ENCODE data around the gene ZNF492. TPM values are rescaled to one million over a fixed set of nuclear protein-coding genes. Genes with fewer than 3 reads are reported as not detected.

Gene ZNF492
- total and polyA plus RNA-seq, 9 of the 15 experiments (the other 6 are each of a cell fraction or from before 2014, with no cell fraction given): 0.01 to 0.22 (median 0.08) TPM; not detected in 1

DNA sequence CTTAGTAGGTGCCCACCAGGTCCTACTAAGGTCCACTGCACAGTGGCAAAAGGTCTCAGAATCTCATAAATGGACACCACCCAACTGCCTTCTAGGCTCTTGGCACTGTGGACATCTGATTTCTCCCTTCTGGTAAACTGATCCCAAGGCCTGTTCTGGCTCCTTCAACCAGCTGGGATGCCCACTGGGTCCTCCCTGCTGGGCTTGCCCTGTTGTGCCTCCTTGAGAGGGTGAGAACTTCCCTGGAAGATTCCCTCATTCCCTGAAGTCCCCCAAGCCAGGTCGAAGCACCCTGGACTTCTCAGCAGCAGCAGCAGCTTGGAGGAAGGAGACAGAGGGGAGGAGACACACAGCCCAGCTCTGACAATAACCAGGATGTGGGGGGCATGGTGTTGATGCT, 6.6 kb upstream of the ZNF492 start:
- no peak overlapping the region for H3K9ac ChIP-seq (ENCODE audit: insufficient read depth in 1 of 2, low read depth in 2 of 2, low read length in 2 of 2)
- no peak overlapping the region for H3K27ac ChIP-seq (ENCODE audit: extremely low read depth, low read depth, low read length)
- ChIA-PET CTCF (ENCODE audit: low intra/inter-chr PET ratio) (no interaction called here), POLR2A (no interaction called here)
- no peaks in the 10 kb centered on the region for H3K36me3 ChIP-seq (ENCODE audit: control insufficient read depth, insufficient read depth, low read length)
- BruUV-seq (replicated peaks): no TSS peak
- FAIRE-seq: no peak
- no peak overlapping the region for H2AFZ ChIP-seq (ENCODE audit: low read depth, low read length)
- no peaks in the 10 kb centered on the region for H3K9me3 ChIP-seq (replicated peaks; ENCODE audit: control insufficient read depth, insufficient read depth, low read depth, low read length)
- H3K79me2 ChIP-seq (ENCODE audit: control insufficient read depth, insufficient read depth, low read length): no peaks in the 10 kb centered on the region
- no peak for ATAC-seq
- DNase-seq (ENCODE audit: extremely low read depth in 1 of 4, low spot score in 3 of 4): no peak
- H3K4me1 ChIP-seq (replicated peaks in 1 of 2; ENCODE audit: control insufficient read depth in 2 of 2, insufficient read depth in 2 of 2, low read length in 2 of 2): no peaks in the 10 kb centered on the region
- H4K20me1 ChIP-seq (replicated peaks; ENCODE audit: control insufficient read depth, insufficient read depth, low read length): no peaks in the 10 kb centered on the region
- H3K9me1 ChIP-seq (ENCODE audit: control insufficient read depth, insufficient read depth, low read length): no peaks in the 10 kb centered on the region
- no peak overlapping the region for H3K4me2 ChIP-seq (ENCODE audit: insufficient read depth, low read length)
- WGBS (ENCODE audit: insufficient coverage, low coverage, missing lambda C conversion rate): 0% methylated on average over 1 of the region's 1 CpG
- in situ Hi-C loops (cut with MboI) (no loop called here), intact Hi-C loops (cut with micrococcal nuclease) (no loop called here)
- no peak overlapping the region for H3K4me3 ChIP-seq
- no peaks in the 10 kb centered on the region for H3K27me3 ChIP-seq (ENCODE audit: control insufficient read depth in 2 of 2, insufficient read depth in 2 of 2, low read length in 2 of 2)
- TF ChIP-seq ZNF407 (IDR thresholded peaks at IDR 0.05; ENCODE audit: low read depth): no peak
- TF ChIP-seq KAT8 (IDR thresholded peaks at IDR 0.05; ENCODE audit: low read depth): no peak
- no peak for TF ChIP-seq FIP1L1 (IDR thresholded peaks at IDR 0.05; ENCODE audit: low read depth, low read length, poor library complexity, severe bottlenecking)
- TF ChIP-seq ZNF408 (CRISPR knock-in tag; IDR thresholded peaks at IDR 0.05; ENCODE audit: low read depth): no peak
- TF ChIP-seq ELF1 (tag; IDR thresholded peaks at IDR 0.05): no peak
- TF ChIP-seq TCF15 (CRISPR knock-in tag; IDR thresholded peaks at IDR 0.05): no peak
- no peak for TF ChIP-seq AFF4 (CRISPR knock-in tag; IDR thresholded peaks at IDR 0.05)
- TF ChIP-seq MAFF (IDR thresholded peaks at IDR 0.05; ENCODE audit: low read length): no peak

Measured in K562 (cell line).